Upper lobe of left lung (tissue), 6 donors: ENCODE results near the gene COX6B1. TPM values are rescaled to one million over a fixed set of nuclear protein-coding genes. Genes with fewer than 3 reads are reported as not detected.

Experiments used
- ATAC-seq, 2 donors: fragments of 200-7000 bp; cut with Tn5 transposase; one replicate each; pipeline ENCODE4 v1.9.1; 2022; ENCODE audit warnings: mild to moderate bottlenecking in 2 of 2, moderate library complexity in 2 of 2; ENCODE audit not compliant: low FRiP score in 2 of 2
- DNase-seq, 2 donors: peaks; one replicate each; pipeline ENCODE4 v3.0.0-alpha.2; 2019 to 2020
- H3K27ac ChIP-seq, 4 donors: fragments of 200-600 bp; sonication (generic); one replicate each; pipeline ENCODE4 v1.5.1; 2016 to 2019
- H3K27me3 ChIP-seq, 4 donors: fragments of 200-600 bp; sonication (generic); one replicate each; pipeline ENCODE4 v1.5.1; 2017 to 2019
- H3K36me3 ChIP-seq, 4 donors: fragments of 200-600 bp; sonication (generic); one replicate each; pipeline ENCODE4 v1.5.1; 2016 to 2019
- H3K4me1 ChIP-seq, 4 donors: fragments of 200-600 bp; sonication (generic); one replicate each; pipeline ENCODE4 v1.5.1; 2018 to 2019
- H3K4me3 ChIP-seq, 4 donors: fragments of 200-600 bp; sonication (generic); one replicate each; pipeline ENCODE4 v1.5.1; 2017 to 2019; ENCODE audit warnings: mild to moderate bottlenecking in 2 of 4, moderate library complexity in 1 of 4
- H3K9me3 ChIP-seq, 4 donors: fragments of 200-600 bp; sonication (generic); one replicate each; pipeline ENCODE4 v1.5.1; 2018 to 2019
- CTCF ChIP-seq, 6 experiments: fragments of 450-650 bp in 4 of 6; fragments of 200-600 bp in 2 of 6; sonication (generic) in 2 of 6; IDR thresholded peaks; one replicate each; pipeline ENCODE4 v1.5.1; 2016 to 2019; ENCODE audit warnings: antibody characterized with exemption in 6 of 6
- EP300 ChIP-seq, 4 donors: sonication (generic); formaldehyde crosslinking; IDR thresholded peaks; one replicate each; pipeline ENCODE4 v1.5.1; 2017; ENCODE audit warnings: antibody characterized with exemption in 4 of 4, control low read depth in 2 of 4
- POLR2A ChIP-seq, 4 donors: fragments of 450-650 bp; IDR thresholded peaks; one replicate each; pipeline ENCODE4 v1.5.1; 2016 to 2017; ENCODE audit warnings: antibody characterized with exemption in 4 of 4, mild to moderate bottlenecking in 2 of 4
- POLR2AphosphoS5 ChIP-seq, 2 donors: sonication (generic); formaldehyde crosslinking; IDR thresholded peaks; one replicate each; pipeline ENCODE4 v1.5.1; 2017; ENCODE audit warnings: antibody characterized with exemption in 2 of 2
- WGBS, 2 donors: methylation state at CpG; one replicate each; pipeline ENCODE4 v1.1.5; 2017 to 2018; 5-methylcytosine and 5-hydroxymethylcytosine counted together
- total RNA-seq, 6 donors: library from RNA; depleted of rRNA in 4 of 6; stranded (reverse); fragments of >200 nt in 4 of 6; gene quantifications; one replicate each; pipeline versions ENCODE4 v1.1.0 to v1.2.1, GENCODE V29; 2016 to 2021
- donor health status: DM: no; HTN: no; CAD: no; lungs with moderate emphysema.
- donor health status: DM: no; HTN: yes; CAD: no; lungs with severe emphysema.

The COX6B1 gene
- total RNA-seq, 6 donors from 2014 or later: 90.1 to 290 (median 235) TPM

- Histone ChIP-seq H3K9me3 (no peaks in the 10 kb centered on the region), H3K4me1 (peaks cover 2 to 3% (median 2%) of the 10 kb centered on the region in 4 donors), H3K4me3 (no peak overlapping the region), H3K27ac (no peak overlapping the region), H3K36me3 (no peaks in the 10 kb centered on the region), H3K27me3 (no peaks in the 10 kb centered on the region)
- WGBS, 2 donors: 63 to 76% methylated on average over 4 of the region's 4 CpGs
- no peak for TF ChIP-seq POLR2AphosphoS5 (IDR thresholded peaks at IDR 0.05)
- TF ChIP-seq POLR2A (IDR thresholded peaks at IDR 0.05): no peak
- TF ChIP-seq CTCF (IDR thresholded peaks at IDR 0.05): no peak
- TF ChIP-seq EP300 (IDR thresholded peaks at IDR 0.05): no peak
- DNase-seq (no peak), ATAC-seq (no peak)
These were observed 48.7 kb downstream of the COX6B1 start for GRCh38 chr19:35696835-35697234.

- peak; percentile 99 for ATAC-seq
- no peaks in the 10 kb centered on the region for H3K36me3 ChIP-seq
- H3K4me1 ChIP-seq: peaks cover 7 to 15% (median 11%) of the 10 kb centered on the region in 4 donors
- peak overlapping the region; percentile 45 to 77 (median 59) for H3K4me3 ChIP-seq
- no peaks in the 10 kb centered on the region for H3K27me3 ChIP-seq
- DNase-seq: peak; percentile 96 to 100
- TF ChIP-seq POLR2A (IDR thresholded peaks at IDR 0.05) (peak in 1 of 4 donors; percentile 58), CTCF (IDR thresholded peaks at IDR 0.05) (no peak), POLR2AphosphoS5 (IDR thresholded peaks at IDR 0.05) (peak; percentile 1 to 69), EP300 (IDR thresholded peaks at IDR 0.05) (no peak)
- WGBS, 2 donors: 0 to 1% methylated on average over 12 to 35 of the region's 50 CpGs
- no peaks in the 10 kb centered on the region for H3K9me3 ChIP-seq
- H3K27ac ChIP-seq: peak overlapping the region in 3 of 4 donors; percentile 36 to 79 (median 74)
These were observed 54.3 kb downstream of the COX6B1 start for GRCh38 chr19:35702223-35703012.

- DNase-seq (no peak), ATAC-seq (no peak)
- TF ChIP-seq EP300 (IDR thresholded peaks at IDR 0.05) (no peak), POLR2AphosphoS5 (IDR thresholded peaks at IDR 0.05) (no peak), POLR2A (IDR thresholded peaks at IDR 0.05) (no peak), CTCF (IDR thresholded peaks at IDR 0.05) (no peak)
- 52 to 68% methylated on average over 7 to 9 of the region's 9 CpGs for WGBS, 2 donors
- peaks cover 7 to 15% (median 11%) of the 10 kb centered on the region in 4 donors for H3K4me1 ChIP-seq
- no peaks in the 10 kb centered on the region for H3K36me3 ChIP-seq
- peak overlapping the region in 1 of 4 donors; percentile 74 for H3K27ac ChIP-seq
- no peaks in the 10 kb centered on the region for H3K9me3 ChIP-seq
- peak overlapping the region in 2 of 4 donors; percentile 51 to 77 for H3K4me3 ChIP-seq
- no peaks in the 10 kb centered on the region for H3K27me3 ChIP-seq
These were observed 55.2 kb downstream of the COX6B1 start for GRCh38 chr19:35703343-35703742.

- H3K4me1 ChIP-seq: peaks cover 7 to 15% (median 11%) of the 10 kb centered on the region in 4 donors
- TF ChIP-seq POLR2A (IDR thresholded peaks at IDR 0.05): no peak
- H3K27me3 ChIP-seq: no peaks in the 10 kb centered on the region
- no peak within 1 kb of the TSS for H3K27ac ChIP-seq
- no peaks in the 10 kb centered on the region for H3K9me3 ChIP-seq
- peak in 1 of 2 donors; percentile 27 for ATAC-seq
- no peak within 1 kb of the TSS for H3K4me3 ChIP-seq
- peak in 1 of 2 donors; percentile 84 for DNase-seq
- no peaks in the 10 kb centered on the region for H3K36me3 ChIP-seq
- WGBS, 2 donors: 33 to 35% methylated on average over 7 to 24 of the region's 24 CpGs
These were observed 56.1 kb downstream of the COX6B1 start, which contains the start of gene ZBTB32 for GRCh38 chr19:35704218-35704617. ZBTB32 (plus strand) TSS chr19:35704558; CDS start chr19:35714627, 10,069 bp downstream.

Other genes with a start within 250 kb of the COX6B1 start
- gene FFAR2, start 200.1 kb upstream of the COX6B1 start, total RNA-seq: 1 to 10 TPM in 3 of 6 donors, under 1 TPM in 2, not detected in 1; 0.22 to 9.0 (median 2.1) TPM
- under 1 TPM in 1 of 6 donors, not detected in 5; 0.61 TPM for gene KRTDAP, start 157.9 kb upstream of the COX6B1 start, total RNA-seq
- 100 to 1,000 TPM in 3 of 6 donors, 10 to 100 TPM in 3; 64.9 to 127 (median 101) TPM for gene DMKN, start 134.7 kb upstream of the COX6B1 start, total RNA-seq
- gene SBSN, start 120.0 kb upstream of the COX6B1 start, total RNA-seq: not detected
- gene GAPDHS, start 114.9 kb upstream of the COX6B1 start, total RNA-seq: not detected
- 10 to 100 TPM; 25.1 to 94.2 (median 71.2) TPM for gene TMEM147, start 102.7 kb upstream of the COX6B1 start, total RNA-seq
- gene ATP4A, start 84.7 kb upstream of the COX6B1 start, total RNA-seq: not detected
- not detected for gene PMIS2, start 62.1 kb upstream of the COX6B1 start, total RNA-seq
- gene HAUS5, start 35.6 kb upstream of the COX6B1 start, total RNA-seq: 10 to 100 TPM in 4 of 6 donors, 1 to 10 TPM in 2; 5.6 to 32.5 (median 11.3) TPM
- gene RBM42, start 19.3 kb upstream of the COX6B1 start, total RNA-seq: 10 to 100 TPM; 37.7 to 80.3 (median 71.3) TPM
- gene ETV2, start 6.6 kb upstream of the COX6B1 start, total RNA-seq: 1 to 10 TPM in 3 of 6 donors, under 1 TPM in 1, not detected in 2; 0.83 to 8.0 (median 1.8) TPM
- gene UPK1A, start 18.2 kb downstream of the COX6B1 start, total RNA-seq: not detected
- under 1 TPM in 3 of 6 donors, not detected in 3; 0.20 to 0.55 (median 0.30) TPM for gene ZBTB32, start 56.2 kb downstream of the COX6B1 start, total RNA-seq
- gene KMT2B, start 69.7 kb downstream of the COX6B1 start, total RNA-seq: 10 to 100 TPM; 23.3 to 70.2 (median 37.3) TPM
- 10 to 100 TPM in 5 of 6 donors, 1 to 10 TPM in 1; 6.4 to 28.4 (median 18.8) TPM for gene IGFLR1, start 94.1 kb downstream of the COX6B1 start, total RNA-seq
- 100 to 1,000 TPM in 1 of 6 donors, 10 to 100 TPM in 4, 1 to 10 TPM in 1; 8.5 to 157 (median 22.0) TPM for gene U2AF1L4, start 97.1 kb downstream of the COX6B1 start, total RNA-seq
- gene PSENEN, start 97.3 kb downstream of the COX6B1 start, total RNA-seq: 10 to 100 TPM; 43.4 to 60.9 (median 54.5) TPM
- gene LIN37, start 100.3 kb downstream of the COX6B1 start, total RNA-seq: 10 to 100 TPM in 3 of 6 donors, 1 to 10 TPM in 3; 4.0 to 16.9 (median 10.9) TPM
- 10 to 100 TPM in 4 of 6 donors, 1 to 10 TPM in 2; 4.2 to 46.2 (median 18.4) TPM for gene HSPB6, start 108.7 kb downstream of the COX6B1 start, total RNA-seq
- 10 to 100 TPM; 13.8 to 32.5 (median 19.5) TPM for gene PROSER3, start 109.9 kb downstream of the COX6B1 start, total RNA-seq
- 100 to 1,000 TPM in 1 of 6 donors, 10 to 100 TPM in 3, 1 to 10 TPM in 2; 5.9 to 109 (median 14.5) TPM for gene ARHGAP33, start 127.2 kb downstream of the COX6B1 start, total RNA-seq
- not detected for gene PRODH2, start 164.5 kb downstream of the COX6B1 start, total RNA-seq
- gene NPHS1, start 204.2 kb downstream of the COX6B1 start, total RNA-seq: not detected
- under 1 TPM in 1 of 6 donors, not detected in 5; 0.07 TPM for gene KIRREL2, start 208.6 kb downstream of the COX6B1 start, total RNA-seq
- gene APLP1, start 220.3 kb downstream of the COX6B1 start, total RNA-seq: 10 to 100 TPM in 1 of 6 donors, 1 to 10 TPM in 4, not detected in 1; 1.5 to 22.8 (median 5.2) TPM